Nephron (organoid): Measurements from ENCODE around the gene LAPTM5.

Experiments used
- H3K27ac Mint-ChIP-seq, 3 experiments: 2 replicates each; pipeline ENCODE4 v1.8.0; 2020; ENCODE audit warnings: mixed read lengths in 3 of 3, mild to moderate bottlenecking in 2 of 3, moderate library complexity in 1 of 3
- H3K27me3 Mint-ChIP-seq: 2 replicates; pipeline ENCODE4 v1.8.0; 2021; ENCODE audit warnings: low read depth, mild to moderate bottlenecking, moderate library complexity, mixed read lengths
- H3K36me3 Mint-ChIP-seq: 2 replicates; pipeline ENCODE4 v1.8.0; 2020; ENCODE audit warnings: low read depth, mixed read lengths
- H3K4me1 Mint-ChIP-seq: 2 replicates; pipeline ENCODE4 v1.8.0; 2020; ENCODE audit warnings: mixed read lengths
- H3K4me3 Mint-ChIP-seq, 3 experiments: 2 replicates each; pipeline ENCODE4 v1.8.0; 2020; ENCODE audit warnings: mild to moderate bottlenecking in 3 of 3, mixed read lengths in 3 of 3, moderate library complexity in 2 of 3
- H3K9me3 Mint-ChIP-seq: 2 replicates; pipeline ENCODE4 v1.8.0; 2020; ENCODE audit warnings: mixed read lengths
- TF ChIP-seq, protein P1 (sequence below), 3 experiments: fragments of 200-600 bp; sonication (generic); IDR thresholded peaks; one replicate each; pipeline ENCODE4 v1.5.0; 2021; ENCODE audit warnings: antibody characterized with exemption in 3 of 3; ENCODE audit not compliant: unreplicated experiment in 3 of 3

The LAPTM5 gene

DNA sequence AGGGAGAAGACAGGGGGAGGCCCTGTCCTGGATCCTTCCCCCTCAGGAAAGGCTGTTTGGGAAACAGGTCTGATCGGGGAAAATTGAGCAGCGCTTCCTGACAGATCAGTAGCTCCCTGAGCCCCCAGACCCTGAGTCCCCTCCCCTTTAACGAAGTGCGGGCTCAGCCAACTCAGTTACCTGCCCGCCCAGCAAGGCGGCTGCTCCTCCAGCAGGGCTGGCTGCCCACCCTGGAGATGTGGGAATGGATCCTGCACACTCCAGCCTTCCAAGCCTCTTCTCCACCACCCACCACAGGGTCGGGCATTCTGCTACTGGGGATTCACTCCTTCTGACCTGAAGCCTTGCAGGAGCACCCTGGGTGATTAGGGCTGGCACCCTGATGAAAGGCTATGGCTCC, 27.6 kb upstream of the LAPTM5 start:
- Mint-ChIP-seq H3K27ac (no peak overlapping the region), H3K27me3 (peaks cover 23% of the 10 kb centered on the region), H3K9me3 (no peaks in the 10 kb centered on the region), H3K4me3 (no peak overlapping the region), H3K36me3 (no peaks in the 10 kb centered on the region), H3K4me1 (peaks cover 29% of the 10 kb centered on the region)
- TF ChIP-seq, protein P1, sequence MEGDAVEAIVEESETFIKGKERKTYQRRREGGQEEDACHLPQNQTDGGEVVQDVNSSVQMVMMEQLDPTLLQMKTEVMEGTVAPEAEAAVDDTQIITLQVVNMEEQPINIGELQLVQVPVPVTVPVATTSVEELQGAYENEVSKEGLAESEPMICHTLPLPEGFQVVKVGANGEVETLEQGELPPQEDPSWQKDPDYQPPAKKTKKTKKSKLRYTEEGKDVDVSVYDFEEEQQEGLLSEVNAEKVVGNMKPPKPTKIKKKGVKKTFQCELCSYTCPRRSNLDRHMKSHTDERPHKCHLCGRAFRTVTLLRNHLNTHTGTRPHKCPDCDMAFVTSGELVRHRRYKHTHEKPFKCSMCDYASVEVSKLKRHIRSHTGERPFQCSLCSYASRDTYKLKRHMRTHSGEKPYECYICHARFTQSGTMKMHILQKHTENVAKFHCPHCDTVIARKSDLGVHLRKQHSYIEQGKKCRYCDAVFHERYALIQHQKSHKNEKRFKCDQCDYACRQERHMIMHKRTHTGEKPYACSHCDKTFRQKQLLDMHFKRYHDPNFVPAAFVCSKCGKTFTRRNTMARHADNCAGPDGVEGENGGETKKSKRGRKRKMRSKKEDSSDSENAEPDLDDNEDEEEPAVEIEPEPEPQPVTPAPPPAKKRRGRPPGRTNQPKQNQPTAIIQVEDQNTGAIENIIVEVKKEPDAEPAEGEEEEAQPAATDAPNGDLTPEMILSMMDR (IDR thresholded peaks at IDR 0.05; ENCODE audit: unreplicated experiment in 3 of 3): no peak

GRCh38 chr1:30783256-30783915, 25.8 kb upstream of the LAPTM5 start:
- H3K4me1 Mint-ChIP-seq: peaks cover 39% of the 10 kb centered on the region
- no peak overlapping the region for H3K4me3 Mint-ChIP-seq
- H3K27me3 Mint-ChIP-seq: peaks cover 23% of the 10 kb centered on the region
- no peaks in the 10 kb centered on the region for H3K36me3 Mint-ChIP-seq
- H3K9me3 Mint-ChIP-seq: no peaks in the 10 kb centered on the region
- TF ChIP-seq, protein P1 (IDR thresholded peaks at IDR 0.05; ENCODE audit: unreplicated experiment in 3 of 3): no peak
- peak overlapping the region in 2 of 3 experiments; percentile 31 to 48 for H3K27ac Mint-ChIP-seq

- Mint-ChIP-seq H3K27me3 (peaks cover 25% of the 10 kb centered on the region), H3K27ac (peak overlapping the region in 2 of 3 experiments; percentile 28 to 86), H3K36me3 (no peaks in the 10 kb centered on the region), H3K4me1 (peaks cover 41% of the 10 kb centered on the region), H3K4me3 (no peak overlapping the region), H3K9me3 (no peaks in the 10 kb centered on the region)
- TF ChIP-seq, protein P1 (IDR thresholded peaks at IDR 0.05; ENCODE audit: unreplicated experiment in 3 of 3): peak; percentile 40 to 51 (median 48)
Measured at GRCh38 chr1:30782361-30783255, 25.0 kb upstream of the LAPTM5 start.

GRCh38 chr1:30781906-30782305, 24.3 kb upstream of the LAPTM5 start:
- Mint-ChIP-seq H3K27me3 (peaks cover 25% of the 10 kb centered on the region), H3K4me3 (no peak overlapping the region), H3K36me3 (no peaks in the 10 kb centered on the region), H3K4me1 (peaks cover 36% of the 10 kb centered on the region), H3K9me3 (no peaks in the 10 kb centered on the region), H3K27ac (no peak overlapping the region)
- TF ChIP-seq, protein P1 (IDR thresholded peaks at IDR 0.05; ENCODE audit: unreplicated experiment in 3 of 3): no peak

- H3K27ac Mint-ChIP-seq: peak overlapping the region in 2 of 3 experiments; percentile 10 to 20
- TF ChIP-seq, protein P1 (IDR thresholded peaks at IDR 0.05; ENCODE audit: unreplicated experiment in 3 of 3): no peak
- H3K9me3 Mint-ChIP-seq: no peaks in the 10 kb centered on the region
- H3K4me3 Mint-ChIP-seq: no peak overlapping the region
- H3K4me1 Mint-ChIP-seq: peaks cover 31% of the 10 kb centered on the region
- H3K27me3 Mint-ChIP-seq: peaks cover 25% of the 10 kb centered on the region
- H3K36me3 Mint-ChIP-seq: no peaks in the 10 kb centered on the region
Measured at GRCh38 chr1:30780409-30780808, 22.8 kb upstream of the LAPTM5 start.
